GM18508 (cell line): ENCODE results near the gene PSMD8.

Experiments
- ATAC-seq: cut with Tn5 transposase; IDR thresholded peaks from one replicate; pipeline ENCODE4 v1.9.1; 2021; ENCODE audit warnings: moderate number of reproducible peaks; ENCODE audit not compliant: insufficient read depth, unreplicated experiment

Gene PSMD8

DNA sequence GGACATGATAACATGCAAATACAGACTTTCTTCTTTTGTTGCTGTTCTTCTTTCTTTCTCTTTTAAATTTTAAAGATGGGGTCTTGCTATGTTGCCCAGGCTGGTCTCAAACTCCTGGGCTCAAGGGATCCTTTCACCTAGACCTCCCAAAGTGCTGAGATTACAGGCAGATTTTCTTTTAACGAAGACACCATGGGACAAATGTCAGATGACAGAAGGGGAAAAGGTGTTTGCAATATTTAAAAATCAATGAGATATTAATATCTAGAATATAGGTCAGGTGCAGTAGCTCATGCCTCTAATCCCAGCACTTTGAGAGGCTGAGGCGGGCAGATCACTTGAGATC, 55.4 kb downstream of the PSMD8 start:
- no peak for ATAC-seq

DNA sequence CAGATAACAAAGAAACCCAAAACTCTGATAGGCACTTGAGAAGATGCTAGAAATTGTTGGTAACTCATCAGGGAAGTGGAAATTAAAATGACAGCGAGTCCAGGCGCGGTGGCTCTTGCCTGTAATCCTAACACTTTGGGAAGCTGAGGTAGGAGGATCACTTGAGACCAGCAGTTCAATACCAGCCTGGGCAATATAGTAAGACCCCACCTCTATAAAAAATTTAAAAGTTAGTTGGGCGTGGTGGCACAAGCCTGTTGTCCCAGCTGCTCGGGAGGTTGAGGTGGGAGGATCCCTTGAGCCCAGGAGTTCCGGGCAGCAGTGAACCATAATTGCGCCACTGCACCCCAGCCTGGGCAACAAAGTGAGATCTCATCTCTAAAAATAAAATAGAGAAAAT, 56.6 kb downstream of the PSMD8 start:
- no peak for ATAC-seq

DNA sequence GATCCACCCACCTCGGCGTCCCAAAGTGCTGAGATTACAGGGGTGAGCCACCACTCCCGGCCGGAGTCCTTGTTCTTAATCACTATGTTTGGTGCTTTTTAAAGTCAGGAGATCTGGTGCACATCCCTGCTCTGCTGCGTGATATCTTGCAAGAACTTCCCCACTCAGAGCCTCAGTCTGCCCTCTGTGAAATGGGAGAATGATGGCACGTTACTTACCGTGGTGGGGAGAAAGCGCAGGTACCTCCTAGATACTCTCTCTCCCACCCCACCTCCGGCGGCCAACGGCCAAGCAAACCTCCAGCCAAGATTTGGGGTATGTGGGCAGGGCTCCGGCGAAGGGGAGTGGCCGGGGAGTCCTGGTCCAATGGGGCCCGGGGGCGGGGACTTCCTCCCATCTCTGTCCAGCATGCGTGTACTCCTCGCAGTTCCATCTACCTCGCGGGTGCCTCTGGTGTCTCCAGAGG, 58.9 kb downstream of the PSMD8 start, which contains the start of gene RYR1:
TSS of gene RYR1 (plus strand) at position 424 of the 466 bp plus-strand sequence. CDS start 139 bp downstream, outside the sequence.
- no peak for ATAC-seq
